NCI-H460 (cell line): ENCODE data around the gene HOXD11. TPM values are rescaled to one million over a fixed set of nuclear protein-coding genes. Genes with fewer than 3 reads are reported as not detected.

Experiments
- DNase-seq: peaks from one replicate; pipeline ENCODE4 v3.0.0-alpha.2; 2016; ENCODE audit warnings: low read depth; ENCODE audit errors: extremely low read depth
- total RNA-seq: library from RNA; depleted of rRNA; stranded (reverse); fragments of >200 nt; shearing (Covaris generic); gene quantifications from 2 replicates; pipeline ENCODE4 v1.2.3, GENCODE V29; 2014

HOXD11 gene
- total RNA-seq, 1 experiment from 2014 or later: not detected

- no peak for DNase-seq
These were observed 3.3 kb upstream of the HOXD11 start for GRCh38 chr2:176103742-176104315.

GRCh38 chr2:176104316-176105077 is 2.6 kb upstream of the HOXD11 start:
- no peak for DNase-seq

DNA sequence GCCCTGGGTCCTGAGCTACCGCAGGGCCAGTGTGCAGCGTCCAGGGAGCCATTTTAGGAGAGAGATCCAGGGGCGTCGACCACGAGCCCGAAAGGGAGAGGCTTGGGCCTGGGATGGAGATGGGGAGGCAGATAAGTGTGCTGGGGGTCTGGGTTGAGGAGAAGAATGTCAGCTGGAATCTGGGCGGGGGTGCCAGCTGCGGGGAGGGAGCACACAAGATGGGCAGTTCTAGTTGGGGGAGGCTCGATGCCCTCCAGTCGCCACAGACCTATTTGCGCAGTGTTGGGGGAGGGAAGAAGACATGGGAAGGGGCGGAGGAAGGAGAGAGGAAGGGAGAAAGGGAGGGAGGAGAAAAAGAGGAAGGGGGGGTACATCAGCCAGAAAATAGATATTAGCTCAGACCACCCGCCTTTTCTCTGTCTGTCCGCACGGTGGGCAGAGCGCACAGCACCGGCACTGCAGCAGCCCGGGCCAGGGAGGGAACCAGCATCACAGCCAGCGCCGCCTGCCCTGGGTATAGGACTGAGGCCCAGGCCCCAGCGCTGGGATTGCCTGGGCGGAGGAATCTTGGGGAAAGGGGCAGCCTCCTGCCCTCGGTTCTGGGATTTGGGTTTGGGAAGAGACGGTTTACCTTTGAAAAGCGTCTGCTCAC is 1.9 kb upstream of the HOXD11 start:
- DNase-seq: no peak

DNA sequence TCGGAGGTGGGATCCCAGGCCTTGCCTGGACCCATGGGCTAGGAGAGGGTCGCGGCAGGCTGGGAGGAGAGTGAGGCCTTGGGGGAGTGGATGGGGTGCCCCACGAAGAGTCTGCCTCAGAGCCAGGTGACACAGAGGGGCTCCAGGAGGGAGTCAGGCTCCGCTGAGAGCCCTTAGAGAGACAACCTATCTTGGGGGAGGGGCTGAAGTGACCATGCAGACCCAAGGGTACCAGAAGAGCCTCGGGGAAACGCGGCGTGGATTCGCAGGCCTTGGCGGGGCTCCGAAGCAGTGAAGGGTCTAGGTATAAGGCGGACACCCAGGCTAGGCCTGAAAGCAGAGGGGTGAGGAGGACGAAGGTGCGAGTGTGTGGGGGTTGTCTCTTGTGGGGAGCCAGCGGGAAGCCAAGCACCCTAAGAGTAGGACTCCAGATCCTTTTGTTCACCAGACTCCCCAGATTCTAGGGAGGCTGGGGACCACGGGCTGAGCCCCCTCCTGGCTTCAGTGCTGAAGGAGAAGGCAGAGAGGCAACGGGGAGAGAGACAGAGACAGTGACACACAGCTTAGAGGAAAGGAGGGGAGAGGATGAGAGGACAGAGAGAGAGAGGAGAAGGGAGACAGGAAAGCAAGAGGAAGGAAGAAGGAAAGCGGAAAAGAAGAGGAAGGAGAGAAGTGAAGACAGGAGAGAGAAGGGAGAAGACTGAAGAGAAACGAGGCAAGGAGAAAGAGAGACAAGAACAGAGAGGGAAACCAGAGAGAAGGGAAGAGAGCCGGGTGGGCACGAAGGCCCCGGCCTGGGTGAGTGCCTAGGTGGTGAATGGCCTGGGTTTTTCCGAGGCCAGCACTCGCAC is 1.1 kb upstream of the HOXD11 start:
- no peak for DNase-seq

GRCh38 chr2:176107731-176108181 is 676 bp downstream of the HOXD11 start:
- no peak for DNase-seq

GRCh38 chr2:176109192-176109901 is 2.3 kb downstream of the HOXD11 start:
- no peak for DNase-seq

GRCh38 chr2:176109946-176110345 is 2.9 kb downstream of the HOXD11 start:
- DNase-seq: no peak

GRCh38 chr2:176110415-176111308 is 3.6 kb downstream of the HOXD11 start:
- no peak for DNase-seq

GRCh38 chr2:176111309-176111663 is 4.2 kb downstream of the HOXD11 start:
- peak; percentile 55 for DNase-seq

GRCh38 chr2:176111846-176112374 is 4.8 kb downstream of the HOXD11 start:
- DNase-seq: no peak

- no peak for DNase-seq
These were observed 5.6 kb downstream of the HOXD11 start for GRCh38 chr2:176112375-176113302.

GRCh38 chr2:176114120-176114929 is 7.2 kb downstream of the HOXD11 start:
- no peak for DNase-seq

GRCh38 chr2:176114930-176115625 is 8.0 kb downstream of the HOXD11 start:
- no peak for DNase-seq

GRCh38 chr2:176115883-176116813 is 9.1 kb downstream of the HOXD11 start, which contains the start of gene HOXD10:
Gene HOXD10, plus strand, starts transcription at chr2:176116778. Its CDS starts 56 bp downstream, at chr2:176116834.
- DNase-seq: no peak

DNA sequence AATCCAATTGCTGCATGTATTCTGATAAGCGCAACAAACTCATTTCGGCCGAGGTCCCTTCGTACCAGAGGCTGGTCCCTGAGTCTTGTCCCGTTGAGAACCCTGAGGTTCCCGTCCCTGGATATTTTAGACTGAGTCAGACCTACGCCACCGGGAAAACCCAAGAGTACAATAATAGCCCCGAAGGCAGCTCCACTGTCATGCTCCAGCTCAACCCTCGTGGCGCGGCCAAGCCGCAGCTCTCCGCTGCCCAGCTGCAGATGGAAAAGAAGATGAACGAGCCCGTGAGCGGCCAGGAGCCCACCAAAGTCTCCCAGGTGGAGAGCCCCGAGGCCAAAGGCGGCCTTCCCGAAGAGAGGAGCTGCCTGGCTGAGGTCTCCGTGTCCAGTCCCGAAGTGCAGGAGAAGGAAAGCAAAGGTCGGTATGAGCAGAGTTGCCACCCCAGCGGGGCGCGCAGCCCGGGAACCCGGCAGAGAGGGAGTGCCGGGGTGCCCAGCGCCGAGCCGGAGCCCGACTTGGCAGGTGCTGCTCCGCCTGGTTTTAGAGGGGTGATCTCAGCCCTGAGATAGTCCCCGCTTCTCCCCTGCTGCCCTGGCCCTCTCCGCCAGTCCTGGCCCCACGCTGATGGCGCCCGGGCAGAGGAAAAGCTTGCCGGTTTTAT is 10.2 kb downstream of the HOXD11 start:
- no peak for DNase-seq
